HG03460 (cell line): Measurements from ENCODE around the gene KRTAP13-1.

Source experiments
- ATAC-seq: cut with Tn5 transposase; IDR thresholded peaks from one replicate; pipeline ENCODE4 v1.9.1; 2021; ENCODE audit not compliant: unreplicated experiment

The KRTAP13-1 gene

GRCh38 chr21:30395731-30396130 lies at the start of gene KRTAP13-1:
Gene KRTAP13-1 (plus strand): TSS chr21:30396031. CDS start chr21:30396087, 56 bp downstream.
- ATAC-seq, result no peak

- ATAC-seq, result no peak
Observed at GRCh38 chr21:30348506-30348905, 47.3 kb upstream of the KRTAP13-1 start, which contains the start of gene KRTAP23-1. Gene KRTAP23-1 (minus strand): TSS chr21:30348606. CDS start chr21:30348606, 0 bp downstream.

GRCh38 chr21:30349572-30349971 lies 46.3 kb upstream of the KRTAP13-1 start:
- ATAC-seq, result no peak

GRCh38 chr21:30351534-30351933 lies 44.3 kb upstream of the KRTAP13-1 start:
- ATAC-seq, result no peak

GRCh38 chr21:30354308-30355005 lies 41.4 kb upstream of the KRTAP13-1 start:
- no peak for ATAC-seq

- no peak for ATAC-seq
Observed at GRCh38 chr21:30355906-30356305, 39.9 kb upstream of the KRTAP13-1 start.

GRCh38 chr21:30372139-30372770 lies 23.6 kb upstream of the KRTAP13-1 start, which contains the start of gene KRTAP13-2:
Gene KRTAP13-2 (minus strand): TSS chr21:30372271. CDS start chr21:30372213, 58 bp downstream.
- no peak for ATAC-seq

GRCh38 chr21:30382201-30382600 lies 13.6 kb upstream of the KRTAP13-1 start:
- no peak for ATAC-seq

GRCh38 chr21:30391492-30392025 lies 4.3 kb upstream of the KRTAP13-1 start:
- ATAC-seq, result no peak

- no peak for ATAC-seq
Observed at GRCh38 chr21:30408782-30409494, 13.1 kb downstream of the KRTAP13-1 start.

- no peak for ATAC-seq
Observed at GRCh38 chr21:30415993-30416392, 20.2 kb downstream of the KRTAP13-1 start.

- ATAC-seq, result no peak
Observed at GRCh38 chr21:30425826-30426225, 30.0 kb downstream of the KRTAP13-1 start, which contains the start of gene KRTAP13-3. Gene KRTAP13-3 (minus strand): TSS chr21:30425926. CDS start chr21:30425912, 14 bp downstream.

- no peak for ATAC-seq
Observed at GRCh38 chr21:30426731-30427130, 30.9 kb downstream of the KRTAP13-1 start.

GRCh38 chr21:30430170-30430655 lies 34.4 kb downstream of the KRTAP13-1 start, which contains the start of gene KRTAP13-4:
Gene KRTAP13-4 (plus strand): TSS chr21:30430220. CDS start chr21:30430276, 56 bp downstream.
- no peak for ATAC-seq

- ATAC-seq, result peak; percentile 54
Observed at GRCh38 chr21:30434033-30434631, 38.3 kb downstream of the KRTAP13-1 start.

GRCh38 chr21:30437010-30437565 lies 41.3 kb downstream of the KRTAP13-1 start:
- no peak for ATAC-seq

- no peak for ATAC-seq
Observed at GRCh38 chr21:30439975-30440374, 44.1 kb downstream of the KRTAP13-1 start, which contains the start of gene KRTAP15-1. Gene KRTAP15-1 (plus strand): TSS chr21:30440275. CDS start chr21:30440328, 53 bp downstream.

GRCh38 chr21:30443226-30443625 lies 47.4 kb downstream of the KRTAP13-1 start:
- no peak for ATAC-seq

- ATAC-seq, result no peak
Observed at GRCh38 chr21:30444204-30444603, 48.4 kb downstream of the KRTAP13-1 start.
